IMR-90 (cell line): ENCODE data around the gene CCDC60. TPM values are rescaled to one million over a fixed set of nuclear protein-coding genes. Genes with fewer than 3 reads are reported as not detected.

Experiments used
- ATAC-seq: fragments of 200-7000 bp; cut with Tn5 transposase; 2 replicates; pipeline ENCODE4 v1.9.1; 2020; ENCODE audit warnings: low read depth, mild to moderate bottlenecking, moderate library complexity
- BruUV-seq: library from RNA; stranded (reverse); fragments of 400-500 nt; replicated peaks from 2 replicates; lab custom pipeline; 2021; lab: Mats Ljungman, UMichigan
- CTCF ChIA-PET: fragments of 300-600 bp; formaldehyde crosslinking; extraction: SDS; loops from one replicate; lab custom pipeline; 2021; ENCODE audit warnings: antibody characterized with exemption; lab: Yijun Ruan, JAX
- POLR2A ChIA-PET: fragments of 300-600 bp; sonication (Branson Sonifier 250); formaldehyde crosslinking; loops from one replicate; lab custom pipeline; 2022; ENCODE audit warnings: antibody characterized with exemption; ENCODE audit not compliant: unreplicated experiment; lab: Charles Lee
- DNase-seq: peaks from one replicate; pipeline ENCODE4 v3.0.0; 2013
- H2AFZ ChIP-seq: replicated peaks from 2 replicates; pipeline ENCODE3; 2013; ENCODE audit warnings: low read length, mild to moderate bottlenecking; ENCODE audit not compliant: poor library complexity
- H2AK5ac ChIP-seq: 2 replicates; pipeline ENCODE4 v1.6.1; 2013; ENCODE audit warnings: low read depth, low read length, inconsistent platforms
- H2AK9ac ChIP-seq: replicated peaks from 2 replicates; pipeline ENCODE3; 2013; ENCODE audit warnings: mild to moderate bottlenecking, low read depth, low read length, moderate library complexity; ENCODE audit not compliant: poor library complexity
- H2BK120ac ChIP-seq: 2 replicates; pipeline ENCODE4 v1.6.1; 2013; ENCODE audit warnings: low read depth, low read length, inconsistent platforms
- H2BK15ac ChIP-seq: 3 replicates; pipeline ENCODE4 v1.6.1; 2013; ENCODE audit warnings: low read depth, low read length, inconsistent platforms
- H2BK20ac ChIP-seq: 2 replicates; pipeline ENCODE4 v1.6.1; 2013; ENCODE audit warnings: low read depth, mild to moderate bottlenecking, inconsistent platforms, low read length, moderate library complexity
- H2BK5ac ChIP-seq: 2 replicates; pipeline ENCODE4 v1.6.1; 2013; ENCODE audit warnings: mild to moderate bottlenecking, low read depth, low read length, inconsistent platforms; ENCODE audit not compliant: poor library complexity, severe bottlenecking
- H3K14ac ChIP-seq: replicated peaks from 2 replicates; pipeline ENCODE4 v1.6.1; 2013; ENCODE audit warnings: low read depth, low read length, inconsistent platforms
- H3K18ac ChIP-seq: 2 replicates; pipeline ENCODE4 v1.6.1; 2013; ENCODE audit warnings: low read depth, low read length, control low read depth
- H3K23ac ChIP-seq: 2 replicates; pipeline ENCODE4 v1.6.1; 2013; ENCODE audit warnings: low read depth, low read length, inconsistent platforms
- H3K27ac ChIP-seq: 2 replicates; pipeline ENCODE4 v1.5.1; 2013; ENCODE audit warnings: mild to moderate bottlenecking, control low read depth, low read length; ENCODE audit not compliant: insufficient read depth
- H3K27me3 ChIP-seq: 2 replicates; pipeline ENCODE4 v1.6.1; 2013; ENCODE audit warnings: low read length; ENCODE audit not compliant: control insufficient read depth, insufficient read depth
- H3K36me3 ChIP-seq: 2 replicates; pipeline ENCODE4 v1.6.1; 2013; ENCODE audit warnings: low read length, mixed read lengths; ENCODE audit not compliant: control insufficient read depth, insufficient read depth
- H3K4ac ChIP-seq: 2 replicates; pipeline ENCODE4 v1.6.1; 2013; ENCODE audit warnings: low read depth, low read length, inconsistent platforms
- H3K4me1 ChIP-seq: 2 replicates; pipeline ENCODE4 v1.6.1; 2013; ENCODE audit warnings: low read length, mixed read lengths; ENCODE audit not compliant: control insufficient read depth, insufficient read depth
- H3K4me2 ChIP-seq: 2 replicates; pipeline ENCODE4 v1.6.1; 2013; ENCODE audit warnings: low read depth, mild to moderate bottlenecking, control low read depth, low read length, moderate library complexity
- H3K4me3 ChIP-seq: 2 replicates; pipeline ENCODE4 v1.5.1; 2013; ENCODE audit warnings: low read depth, mild to moderate bottlenecking, control low read depth, low read length, moderate library complexity; ENCODE audit not compliant: insufficient read depth
- H3K56ac ChIP-seq: 2 replicates; pipeline ENCODE4 v1.6.1; 2013; ENCODE audit warnings: low read length, inconsistent platforms; ENCODE audit not compliant: insufficient read depth; ENCODE audit errors: extremely low read depth
- H3K79me1 ChIP-seq, 2 experiments: 2 replicates each; pipeline ENCODE4 v1.6.1; 2013; ENCODE audit warnings: low read length in 2 of 2, inconsistent platforms in 1 of 2, low read depth in 1 of 2
- H3K9ac ChIP-seq: 2 replicates; pipeline ENCODE4 v1.6.1; 2013; ENCODE audit warnings: low read depth, low read length, control low read depth
- H3K9me1 ChIP-seq: 2 replicates; pipeline ENCODE4 v1.6.1; 2013; ENCODE audit warnings: low read length, inconsistent platforms; ENCODE audit not compliant: insufficient read depth
- H3K9me3 ChIP-seq: 2 replicates; pipeline ENCODE4 v1.6.1; 2013; ENCODE audit warnings: low read length; ENCODE audit not compliant: control insufficient read depth, insufficient read depth
- H4K20me1 ChIP-seq: 2 replicates; pipeline ENCODE4 v1.6.1; 2013; ENCODE audit warnings: low read length, inconsistent platforms; ENCODE audit not compliant: insufficient read depth
- H4K5ac ChIP-seq: 2 replicates; pipeline ENCODE4 v1.6.1; 2013; ENCODE audit warnings: mild to moderate bottlenecking, low read depth, low read length, control low read depth
- H4K8ac ChIP-seq, 2 experiments: 2 replicates each; pipeline ENCODE4 v1.6.1; 2013; ENCODE audit warnings: low read depth in 2 of 2, low read length in 2 of 2, control low read depth in 1 of 2, inconsistent platforms in 1 of 2
- H4K91ac ChIP-seq: 2 replicates; pipeline ENCODE4 v1.6.1; 2013; ENCODE audit warnings: low read depth, low read length, inconsistent platforms; ENCODE audit not compliant: insufficient read depth
- BHLHE40 ChIP-seq: fragments of 150-350 bp; IDR thresholded peaks from 2 replicates; pipeline ENCODE4 v1.6.1; 2016; ENCODE audit warnings: mild to moderate bottlenecking, low read depth, low read length
- CEBPB ChIP-seq: IDR thresholded peaks from 2 replicates; pipeline ENCODE4 v1.6.1; 2012; ENCODE audit warnings: low read depth, low read length, improper control_type of control experiment
- CHD1 ChIP-seq: IDR thresholded peaks from 2 replicates; pipeline ENCODE4 v1.6.1; 2012; ENCODE audit warnings: low read depth, low read length, improper control_type of control experiment
- FOS ChIP-seq: fragments of 150-350 bp; IDR thresholded peaks from 2 replicates; pipeline ENCODE4 v1.6.1; 2016; ENCODE audit warnings: low read depth, low read length
- MAZ ChIP-seq: IDR thresholded peaks from 2 replicates; pipeline ENCODE4 v1.6.1; 2012; ENCODE audit warnings: low read depth, mild to moderate bottlenecking, low read length, improper control_type of control experiment, moderate library complexity, borderline replicate concordance
- NFE2L2 ChIP-seq: fragments of 150-350 bp; IDR thresholded peaks from 2 replicates; pipeline ENCODE4 v1.6.1; 2016; ENCODE audit warnings: low read depth, mild to moderate bottlenecking, low read length
- RFX5 ChIP-seq: IDR thresholded peaks from 2 replicates; pipeline ENCODE4 v1.8.0; 2012; ENCODE audit warnings: low read depth, mild to moderate bottlenecking, low read length, moderate library complexity
- SMC3 ChIP-seq: fragments of 150-350 bp; IDR thresholded peaks from 2 replicates; pipeline ENCODE4 v1.6.1; 2016; ENCODE audit warnings: low read depth, mild to moderate bottlenecking, antibody characterized with exemption, low read length, moderate library complexity
- dilution Hi-C: fragments of 300-500 bp; cut with HindIII; formaldehyde crosslinking; loops from one replicate; pipeline ENCODE4 v1.14.3; 2018; ENCODE audit warnings: low sequenced_read_pairs; ENCODE audit not compliant: unreplicated experiment
- in situ Hi-C: fragments of 300-500 bp; cut with MboI; formaldehyde crosslinking; loops from 3 replicates; pipeline ENCODE4 v1.14.3; 2019; ENCODE audit warnings: low sequenced_read_pairs, inconsistent platforms, mixed read lengths
- intact Hi-C: fragments of 100-400 bp; cut with micrococcal nuclease; formaldehyde crosslinking; loops from 2 replicates; pipeline ENCODE4 v1.10.0; 2022
- polyA plus RNA-seq, 3 experiments: library from polyadenylated mRNA; depleted of rRNA; stranded (reverse); fragments of >200 nt; gene quantifications; 2 replicates each; pipeline ENCODE4 v1.2.3, GENCODE V29; 2012; ENCODE audit warnings: low replicate concordance in 1 of 3
- total RNA-seq: library from RNA; depleted of rRNA; stranded (reverse); fragments of >200 nt; gene quantifications from 2 replicates; pipeline ENCODE4 v1.2.3, GENCODE V29; 2012
- TF ChIP-seq, protein P1 (sequence below): fragments of 150-350 bp; IDR thresholded peaks from 2 replicates; pipeline ENCODE4 v1.6.1; 2016; ENCODE audit warnings: low read depth, mild to moderate bottlenecking, low read length, moderate library complexity, borderline replicate concordance
- TF ChIP-seq, protein P2 (sequence below): fragments of 150-350 bp; IDR thresholded peaks from 2 replicates; pipeline ENCODE4 v1.6.1; 2017; ENCODE audit warnings: mild to moderate bottlenecking, antibody characterized with exemption, low read length, low read depth
- TF ChIP-seq, protein P3 (sequence below): conservative IDR thresholded peaks from 2 replicates; pipeline ENCODE4 v1.5.1; 2012; ENCODE audit warnings: mild to moderate bottlenecking, low read depth, low read length, improper control_type of control experiment

CCDC60 gene
- total and polyA plus RNA-seq, 2 of the 4 experiments (the other 2 are of a cell fraction) = not detected

DNA sequence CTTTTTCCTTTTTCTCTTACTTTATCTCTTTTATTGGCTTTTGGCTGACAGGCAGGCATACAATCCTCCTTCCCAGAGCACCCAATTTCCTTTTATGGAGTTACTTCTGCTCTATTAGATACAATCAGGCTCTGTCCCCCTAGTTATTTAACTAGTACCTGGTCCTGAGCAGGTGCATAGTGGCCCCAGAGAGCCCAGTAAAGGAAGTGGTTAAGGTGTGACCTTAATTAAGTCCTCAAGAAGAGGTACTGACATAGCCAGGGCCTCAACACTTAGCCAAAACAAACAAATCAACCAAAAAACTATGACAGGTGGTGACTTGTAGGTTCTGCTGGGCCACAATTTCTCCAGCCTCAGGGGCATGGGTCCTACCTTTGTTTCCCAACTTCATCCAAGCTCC is 82.9 kb downstream of the CCDC60 start:
- Histone ChIP-seq H3K4me2 (no peak overlapping the region), H2AK5ac (no peak overlapping the region), H4K20me1 (no peaks in the 10 kb centered on the region), H2BK15ac (no peak overlapping the region), H3K56ac (no peak overlapping the region), H3K79me1 (no peaks in the 10 kb centered on the region), H3K23ac (no peak overlapping the region), H3K9ac (no peak overlapping the region), H2BK20ac (no peak overlapping the region), H3K4me3 (no peak overlapping the region), H3K27ac (no peak overlapping the region), H3K4me1 (no peaks in the 10 kb centered on the region), H3K9me3 (peaks cover 2% of the 10 kb centered on the region; the same call in 1 of the 2 replicates), H3K27me3 (no peaks in the 10 kb centered on the region), H3K14ac (no peak overlapping the region), H3K9me1 (no peaks in the 10 kb centered on the region), H3K18ac (no peak overlapping the region), H4K91ac (no peak overlapping the region), H3K4ac (no peak overlapping the region), H2AFZ (no peak overlapping the region), H4K8ac (no peak overlapping the region), H4K5ac (no peak overlapping the region), H2BK5ac (no peak overlapping the region), H2AK9ac (no peak overlapping the region), H3K36me3 (no peaks in the 10 kb centered on the region), H2BK120ac (no peak overlapping the region)
- TF ChIP-seq RFX5 (no peak), CEBPB (no peak), CHD1 (no peak), BHLHE40 (no peak), FOS (no peak), NFE2L2 (no peak), SMC3 (no peak), MAZ (no peak)
- TF ChIP-seq, protein P1, sequence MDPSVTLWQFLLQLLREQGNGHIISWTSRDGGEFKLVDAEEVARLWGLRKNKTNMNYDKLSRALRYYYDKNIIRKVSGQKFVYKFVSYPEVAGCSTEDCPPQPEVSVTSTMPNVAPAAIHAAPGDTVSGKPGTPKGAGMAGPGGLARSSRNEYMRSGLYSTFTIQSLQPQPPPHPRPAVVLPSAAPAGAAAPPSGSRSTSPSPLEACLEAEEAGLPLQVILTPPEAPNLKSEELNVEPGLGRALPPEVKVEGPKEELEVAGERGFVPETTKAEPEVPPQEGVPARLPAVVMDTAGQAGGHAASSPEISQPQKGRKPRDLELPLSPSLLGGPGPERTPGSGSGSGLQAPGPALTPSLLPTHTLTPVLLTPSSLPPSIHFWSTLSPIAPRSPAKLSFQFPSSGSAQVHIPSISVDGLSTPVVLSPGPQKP = no peak
- TF ChIP-seq, protein P2, sequence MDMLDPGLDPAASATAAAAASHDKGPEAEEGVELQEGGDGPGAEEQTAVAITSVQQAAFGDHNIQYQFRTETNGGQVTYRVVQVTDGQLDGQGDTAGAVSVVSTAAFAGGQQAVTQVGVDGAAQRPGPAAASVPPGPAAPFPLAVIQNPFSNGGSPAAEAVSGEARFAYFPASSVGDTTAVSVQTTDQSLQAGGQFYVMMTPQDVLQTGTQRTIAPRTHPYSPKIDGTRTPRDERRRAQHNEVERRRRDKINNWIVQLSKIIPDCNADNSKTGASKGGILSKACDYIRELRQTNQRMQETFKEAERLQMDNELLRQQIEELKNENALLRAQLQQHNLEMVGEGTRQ = no peak
- TF ChIP-seq, protein P3, sequence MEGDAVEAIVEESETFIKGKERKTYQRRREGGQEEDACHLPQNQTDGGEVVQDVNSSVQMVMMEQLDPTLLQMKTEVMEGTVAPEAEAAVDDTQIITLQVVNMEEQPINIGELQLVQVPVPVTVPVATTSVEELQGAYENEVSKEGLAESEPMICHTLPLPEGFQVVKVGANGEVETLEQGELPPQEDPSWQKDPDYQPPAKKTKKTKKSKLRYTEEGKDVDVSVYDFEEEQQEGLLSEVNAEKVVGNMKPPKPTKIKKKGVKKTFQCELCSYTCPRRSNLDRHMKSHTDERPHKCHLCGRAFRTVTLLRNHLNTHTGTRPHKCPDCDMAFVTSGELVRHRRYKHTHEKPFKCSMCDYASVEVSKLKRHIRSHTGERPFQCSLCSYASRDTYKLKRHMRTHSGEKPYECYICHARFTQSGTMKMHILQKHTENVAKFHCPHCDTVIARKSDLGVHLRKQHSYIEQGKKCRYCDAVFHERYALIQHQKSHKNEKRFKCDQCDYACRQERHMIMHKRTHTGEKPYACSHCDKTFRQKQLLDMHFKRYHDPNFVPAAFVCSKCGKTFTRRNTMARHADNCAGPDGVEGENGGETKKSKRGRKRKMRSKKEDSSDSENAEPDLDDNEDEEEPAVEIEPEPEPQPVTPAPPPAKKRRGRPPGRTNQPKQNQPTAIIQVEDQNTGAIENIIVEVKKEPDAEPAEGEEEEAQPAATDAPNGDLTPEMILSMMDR = no peak
- no peak for ATAC-seq
- CTCF ChIA-PET = no interaction called here
- intact Hi-C loops = no loop called here
- dilution Hi-C loops = no loop called here
- DNase-seq = no peak
- in situ Hi-C loops = no loop called here
- POLR2A ChIA-PET = no interaction called here
- BruUV-seq = no TSS peak
